Measurements from ENCODE around the gene RBP7. TPM values are rescaled to one million over a fixed set of nuclear protein-coding genes. Genes with fewer than 3 reads are reported as not detected.
A peak's percentile ranks its signal among the peaks of the same experiment; 100 is the strongest.
"Not testable (repeated sequence)": the region's sequence is repeated elsewhere in the genome, so short reads cannot be mapped to it uniquely, and the experiment has no call there.

RBP7 gene
- total RNA-seq, 1 donor from 2014 or later = 23.1 TPM

DNA sequence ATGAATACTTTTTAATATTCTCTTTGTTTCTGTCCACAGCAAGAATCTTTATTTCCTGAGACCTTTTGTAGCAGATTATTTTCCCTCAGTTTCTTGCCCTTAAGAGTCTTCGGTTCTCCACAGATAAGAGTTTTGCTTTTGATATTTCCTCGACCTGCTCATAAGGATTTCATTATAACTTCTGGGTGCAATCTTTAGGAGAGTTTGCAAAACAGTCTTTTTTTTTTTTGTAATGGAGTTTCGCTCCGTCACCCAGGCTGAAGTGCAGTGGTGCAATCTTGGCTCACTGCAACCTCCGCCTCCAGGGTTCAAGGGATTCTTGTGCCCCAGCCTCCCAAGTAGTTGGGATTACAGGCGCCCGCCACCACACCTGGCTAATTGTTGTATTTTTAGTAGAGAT is 25.6 kb downstream of the RBP7 start:
- H3K9me3 ChIP-seq (replicated peaks) = peaks cover 8% of the 10 kb centered on the region
- TF ChIP-seq, protein P1, sequence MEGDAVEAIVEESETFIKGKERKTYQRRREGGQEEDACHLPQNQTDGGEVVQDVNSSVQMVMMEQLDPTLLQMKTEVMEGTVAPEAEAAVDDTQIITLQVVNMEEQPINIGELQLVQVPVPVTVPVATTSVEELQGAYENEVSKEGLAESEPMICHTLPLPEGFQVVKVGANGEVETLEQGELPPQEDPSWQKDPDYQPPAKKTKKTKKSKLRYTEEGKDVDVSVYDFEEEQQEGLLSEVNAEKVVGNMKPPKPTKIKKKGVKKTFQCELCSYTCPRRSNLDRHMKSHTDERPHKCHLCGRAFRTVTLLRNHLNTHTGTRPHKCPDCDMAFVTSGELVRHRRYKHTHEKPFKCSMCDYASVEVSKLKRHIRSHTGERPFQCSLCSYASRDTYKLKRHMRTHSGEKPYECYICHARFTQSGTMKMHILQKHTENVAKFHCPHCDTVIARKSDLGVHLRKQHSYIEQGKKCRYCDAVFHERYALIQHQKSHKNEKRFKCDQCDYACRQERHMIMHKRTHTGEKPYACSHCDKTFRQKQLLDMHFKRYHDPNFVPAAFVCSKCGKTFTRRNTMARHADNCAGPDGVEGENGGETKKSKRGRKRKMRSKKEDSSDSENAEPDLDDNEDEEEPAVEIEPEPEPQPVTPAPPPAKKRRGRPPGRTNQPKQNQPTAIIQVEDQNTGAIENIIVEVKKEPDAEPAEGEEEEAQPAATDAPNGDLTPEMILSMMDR (IDR thresholded peaks at IDR 0.05; ENCODE audit: borderline replicate concordance) = no peak
- no peaks in the 10 kb centered on the region for H3K4me1 ChIP-seq
- no peak overlapping the region for H3K27ac ChIP-seq (replicated peaks)
- H3K27me3 ChIP-seq (ENCODE audit: low read depth) = no peaks in the 10 kb centered on the region
- no peaks in the 10 kb centered on the region for H3K36me3 ChIP-seq
- no peak for DNase-seq
- intact Hi-C loops (cut with micrococcal nuclease) = no loop called here
- H3K4me3 ChIP-seq = no peak overlapping the region

DNA sequence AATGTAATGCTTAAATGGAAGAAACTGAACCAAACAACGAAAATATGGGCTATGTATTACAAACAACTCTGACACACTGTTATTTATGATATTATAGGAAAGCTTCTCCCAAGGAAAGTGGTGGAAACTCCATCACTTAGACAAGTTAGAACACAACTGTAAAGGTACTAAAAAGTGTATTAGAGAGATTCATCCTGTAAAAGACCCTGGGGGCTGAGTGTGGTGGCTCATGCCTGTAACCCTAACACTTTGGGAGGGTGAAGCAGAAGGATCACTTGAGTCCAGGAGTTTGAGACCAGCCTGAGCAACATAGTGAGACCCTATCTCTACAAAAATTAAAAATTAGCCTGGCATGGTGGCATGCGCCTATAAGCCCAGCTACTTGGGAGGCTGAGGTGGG is 28.3 kb downstream of the RBP7 start:
- TF ChIP-seq, protein P1 (IDR thresholded peaks at IDR 0.05; ENCODE audit: borderline replicate concordance) = no peak
- H3K4me1 ChIP-seq = peaks cover 4% of the 10 kb centered on the region
- intact Hi-C loops (cut with micrococcal nuclease) = no loop called here
- H3K27me3 ChIP-seq (ENCODE audit: low read depth) = no peaks in the 10 kb centered on the region
- DNase-seq = no peak
- peaks cover 8% of the 10 kb centered on the region for H3K9me3 ChIP-seq (replicated peaks)
- H3K27ac ChIP-seq (replicated peaks) = no peak overlapping the region
- no peaks in the 10 kb centered on the region for H3K36me3 ChIP-seq
- H3K4me3 ChIP-seq = no peak overlapping the region

GRCh38 chr1:10027027-10027426 is 30.0 kb downstream of the RBP7 start:
- intact Hi-C loops (cut with micrococcal nuclease) = no loop called here
- no peaks in the 10 kb centered on the region for H3K36me3 ChIP-seq
- DNase-seq = no peak
- no peak overlapping the region for H3K27ac ChIP-seq (replicated peaks)
- no peaks in the 10 kb centered on the region for H3K27me3 ChIP-seq (ENCODE audit: low read depth)
- TF ChIP-seq, protein P1 (IDR thresholded peaks at IDR 0.05; ENCODE audit: borderline replicate concordance) = no peak
- H3K9me3 ChIP-seq (replicated peaks) = peaks cover 8% of the 10 kb centered on the region
- H3K4me3 ChIP-seq = no peak overlapping the region
- peaks cover 17% of the 10 kb centered on the region for H3K4me1 ChIP-seq

GRCh38 chr1:10028956-10029500 is 32.0 kb downstream of the RBP7 start:
- H3K27me3 ChIP-seq (ENCODE audit: low read depth); H3K36me3 ChIP-seq; H3K9me3 ChIP-seq (replicated peaks); intact Hi-C loops (cut with micrococcal nuclease); DNase-seq; H3K27ac ChIP-seq (replicated peaks); H3K4me3 ChIP-seq: not testable (repeated sequence)
- peaks cover 34% of the 10 kb centered on the region for H3K4me1 ChIP-seq

DNA sequence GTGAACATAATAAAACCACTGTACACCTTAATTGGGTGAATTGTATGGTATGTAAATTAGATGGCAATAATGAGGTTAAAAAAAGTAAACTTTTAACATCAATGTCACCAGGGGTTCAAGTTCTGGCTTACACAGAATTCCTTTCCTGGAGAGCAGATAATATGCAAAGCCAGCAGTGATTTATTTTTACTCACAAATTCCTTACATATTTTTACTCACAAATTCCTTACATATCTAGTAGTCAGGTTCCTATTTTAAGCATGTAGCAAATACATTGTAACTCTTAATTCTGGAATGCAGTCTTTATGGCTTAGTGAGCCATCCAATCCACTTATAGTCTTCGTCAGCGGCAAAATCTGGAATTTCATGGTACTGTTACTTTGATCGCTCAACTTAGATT is 34.4 kb downstream of the RBP7 start:
- intact Hi-C loops (cut with micrococcal nuclease) = loop anchor here (2.0 kb wide), 1 partner anchor 81 kb away; no protein-coding TSS in a partner anchor
- H3K27me3 ChIP-seq (ENCODE audit: low read depth) = no peaks in the 10 kb centered on the region
- no peaks in the 10 kb centered on the region for H3K9me3 ChIP-seq (replicated peaks)
- H3K36me3 ChIP-seq = peaks cover 2% of the 10 kb centered on the region
- no peak overlapping the region for H3K4me3 ChIP-seq
- DNase-seq = no peak
- peak overlapping the region; percentile 96 for H3K27ac ChIP-seq (replicated peaks)
- H3K4me1 ChIP-seq = peaks cover 58% of the 10 kb centered on the region
- TF ChIP-seq, protein P1 (IDR thresholded peaks at IDR 0.05; ENCODE audit: borderline replicate concordance) = no peak

- Histone ChIP-seq H3K27me3 (ENCODE audit: low read depth) (no peaks in the 10 kb centered on the region), H3K27ac (replicated peaks) (peak within 1 kb of the TSS; percentile 96), H3K4me1 (peaks cover 60% of the 10 kb centered on the region), H3K36me3 (peaks cover 14% of the 10 kb centered on the region), H3K9me3 (replicated peaks) (no peaks in the 10 kb centered on the region), H3K4me3 (peak within 1 kb of the TSS; percentile 100)
- DNase-seq = peak; percentile 99
- TF ChIP-seq, protein P1 (IDR thresholded peaks at IDR 0.05; ENCODE audit: borderline replicate concordance) = peak; percentile 90
- intact Hi-C loops (cut with micrococcal nuclease) = no loop called here
Observed at GRCh38 chr1:10032590-10033358, 35.7 kb downstream of the RBP7 start, which contains the start of gene UBE4B. TSS of gene UBE4B (plus strand) at chr1:10032958. CDS start at chr1:10033671, 713 bp downstream.

Data from left ventricle myocardium inferior (tissue), 1 donor.